ENCODE results near the gene DDX52.
"Not testable (repeated sequence)": the region's sequence is repeated elsewhere in the genome, so short reads cannot be mapped to it uniquely, and the experiment has no call there.

The DDX52 gene, protein sequence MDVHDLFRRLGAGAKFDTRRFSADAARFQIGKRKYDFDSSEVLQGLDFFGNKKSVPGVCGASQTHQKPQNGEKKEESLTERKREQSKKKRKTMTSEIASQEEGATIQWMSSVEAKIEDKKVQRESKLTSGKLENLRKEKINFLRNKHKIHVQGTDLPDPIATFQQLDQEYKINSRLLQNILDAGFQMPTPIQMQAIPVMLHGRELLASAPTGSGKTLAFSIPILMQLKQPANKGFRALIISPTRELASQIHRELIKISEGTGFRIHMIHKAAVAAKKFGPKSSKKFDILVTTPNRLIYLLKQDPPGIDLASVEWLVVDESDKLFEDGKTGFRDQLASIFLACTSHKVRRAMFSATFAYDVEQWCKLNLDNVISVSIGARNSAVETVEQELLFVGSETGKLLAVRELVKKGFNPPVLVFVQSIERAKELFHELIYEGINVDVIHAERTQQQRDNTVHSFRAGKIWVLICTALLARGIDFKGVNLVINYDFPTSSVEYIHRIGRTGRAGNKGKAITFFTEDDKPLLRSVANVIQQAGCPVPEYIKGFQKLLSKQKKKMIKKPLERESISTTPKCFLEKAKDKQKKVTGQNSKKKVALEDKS

GRCh38 chr17:37643118-37643766, at the start of gene DDX52:
Gene DDX52 (minus strand): TSS chr17:37643446. CDS start chr17:37643420, 26 bp downstream.
- TF ChIP-seq, protein P1, sequence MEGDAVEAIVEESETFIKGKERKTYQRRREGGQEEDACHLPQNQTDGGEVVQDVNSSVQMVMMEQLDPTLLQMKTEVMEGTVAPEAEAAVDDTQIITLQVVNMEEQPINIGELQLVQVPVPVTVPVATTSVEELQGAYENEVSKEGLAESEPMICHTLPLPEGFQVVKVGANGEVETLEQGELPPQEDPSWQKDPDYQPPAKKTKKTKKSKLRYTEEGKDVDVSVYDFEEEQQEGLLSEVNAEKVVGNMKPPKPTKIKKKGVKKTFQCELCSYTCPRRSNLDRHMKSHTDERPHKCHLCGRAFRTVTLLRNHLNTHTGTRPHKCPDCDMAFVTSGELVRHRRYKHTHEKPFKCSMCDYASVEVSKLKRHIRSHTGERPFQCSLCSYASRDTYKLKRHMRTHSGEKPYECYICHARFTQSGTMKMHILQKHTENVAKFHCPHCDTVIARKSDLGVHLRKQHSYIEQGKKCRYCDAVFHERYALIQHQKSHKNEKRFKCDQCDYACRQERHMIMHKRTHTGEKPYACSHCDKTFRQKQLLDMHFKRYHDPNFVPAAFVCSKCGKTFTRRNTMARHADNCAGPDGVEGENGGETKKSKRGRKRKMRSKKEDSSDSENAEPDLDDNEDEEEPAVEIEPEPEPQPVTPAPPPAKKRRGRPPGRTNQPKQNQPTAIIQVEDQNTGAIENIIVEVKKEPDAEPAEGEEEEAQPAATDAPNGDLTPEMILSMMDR (IDR thresholded peaks at IDR 0.05; ENCODE audit: extremely low read depth, insufficient read depth, missing control alignments), result peak; percentile 0
- in situ Hi-C loops (cut with MboI; ENCODE audit: low pct_unique_long_range_greater_than_20kb, low sequenced_read_pairs, unreplicated experiment), result no loop called here
- DNase-seq (ENCODE audit: low spot score), result peak; percentile 89

GRCh38 chr17:37691807-37692206, 48.6 kb upstream of the DDX52 start:
- TF ChIP-seq, protein P1 (IDR thresholded peaks at IDR 0.05; ENCODE audit: extremely low read depth, insufficient read depth, missing control alignments), result no peak
- no peak for DNase-seq (ENCODE audit: low spot score)
- in situ Hi-C loops (cut with MboI; ENCODE audit: low pct_unique_long_range_greater_than_20kb, low sequenced_read_pairs, unreplicated experiment), result no loop called here

DNA sequence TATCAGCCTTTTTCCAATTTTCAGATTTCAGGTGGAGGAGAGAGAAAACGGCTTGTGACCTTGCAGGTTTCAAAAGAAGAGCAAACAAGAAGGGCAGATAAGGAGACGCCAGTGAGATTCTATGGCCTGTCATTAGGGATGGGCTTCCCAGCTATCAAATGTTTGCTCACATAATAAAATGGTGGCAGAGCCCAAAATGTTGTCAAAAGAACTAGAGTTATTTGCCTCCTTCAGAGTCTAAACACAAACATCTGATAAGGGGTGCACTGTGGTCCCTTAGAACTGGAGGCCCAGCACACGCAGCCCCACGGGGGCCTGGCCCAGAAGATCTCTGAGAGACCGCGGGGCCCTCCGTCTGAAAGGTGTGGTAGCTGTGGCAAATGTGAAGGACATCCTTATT, 46.1 kb upstream of the DDX52 start:
- in situ Hi-C loops (cut with MboI; ENCODE audit: low pct_unique_long_range_greater_than_20kb, low sequenced_read_pairs, unreplicated experiment), result no loop called here
- TF ChIP-seq, protein P1 (IDR thresholded peaks at IDR 0.05; ENCODE audit: extremely low read depth, insufficient read depth, missing control alignments), result no peak
- no peak for DNase-seq (ENCODE audit: low spot score)

GRCh38 chr17:37683454-37683984, 40.3 kb upstream of the DDX52 start:
- no peak for DNase-seq (ENCODE audit: low spot score)
- TF ChIP-seq, protein P1 (IDR thresholded peaks at IDR 0.05; ENCODE audit: extremely low read depth, insufficient read depth, missing control alignments), result no peak
- in situ Hi-C loops (cut with MboI; ENCODE audit: low pct_unique_long_range_greater_than_20kb, low sequenced_read_pairs, unreplicated experiment), result no loop called here

DNA sequence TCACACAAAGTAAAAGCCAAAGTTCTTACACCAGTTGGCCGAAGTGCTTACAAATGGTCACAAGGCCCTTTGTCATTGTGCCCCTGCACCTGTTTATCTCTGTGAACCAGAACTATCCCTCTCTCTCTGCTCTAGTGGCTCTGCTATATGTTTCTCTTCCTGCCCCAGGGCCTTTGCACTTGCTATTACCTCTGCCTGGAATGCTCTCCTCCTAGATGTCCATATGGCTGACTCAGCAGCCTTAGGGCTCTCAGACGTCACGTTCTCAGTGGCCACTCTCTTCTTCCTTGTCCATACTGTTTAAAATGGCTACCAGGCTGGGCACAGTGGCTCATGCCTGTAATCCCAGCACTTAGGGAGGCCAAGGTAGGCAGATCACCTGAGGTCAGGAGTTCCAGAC, 38.8 kb upstream of the DDX52 start:
- in situ Hi-C loops (cut with MboI; ENCODE audit: low pct_unique_long_range_greater_than_20kb, low sequenced_read_pairs, unreplicated experiment), result no loop called here
- TF ChIP-seq, protein P1 (IDR thresholded peaks at IDR 0.05; ENCODE audit: extremely low read depth, insufficient read depth, missing control alignments), result no peak
- no peak for DNase-seq (ENCODE audit: low spot score)

DNA sequence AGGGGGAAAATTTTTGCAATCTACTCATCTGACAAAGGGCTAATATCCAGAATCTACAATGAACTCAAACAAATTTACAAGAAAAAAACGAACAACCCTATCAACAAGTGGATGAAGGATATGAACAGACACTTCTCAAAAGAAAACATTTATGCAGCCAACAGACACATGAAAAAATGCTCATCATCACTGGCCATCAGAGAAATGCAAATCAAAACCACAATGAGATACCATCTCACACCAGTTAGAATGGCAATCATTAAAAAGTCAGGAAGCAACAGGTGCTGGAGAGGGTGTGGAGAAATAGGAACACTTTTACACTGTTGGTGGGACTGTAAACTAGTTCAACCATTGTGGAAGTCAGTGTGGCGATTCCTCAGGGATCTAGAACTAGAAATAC, 36.7 kb upstream of the DDX52 start:
- DNase-seq (ENCODE audit: low spot score); in situ Hi-C loops (cut with MboI; ENCODE audit: low pct_unique_long_range_greater_than_20kb, low sequenced_read_pairs, unreplicated experiment): not testable (repeated sequence)

Data from GM13977 (cell line).